OCI-LY3 (cell line): Measurements from ENCODE around the gene PAXX.

Experiments used
- EZH2phosphoT487 ChIP-seq: fragments of 200-600 bp; shearing (Covaris generic); IDR thresholded peaks from 2 replicates; pipeline ENCODE4 v1.6.1; 2018; ENCODE audit warnings: antibody characterized with exemption, mixed run types, low read depth
- TF ChIP-seq, protein P1 (sequence below): fragments of 200-600, 300-600 bp; sonication (generic); IDR thresholded peaks from 2 replicates; pipeline ENCODE4 v1.5.1; 2014; ENCODE audit warnings: antibody characterized with exemption, low read length, low read depth

GRCh38 chr9:137014776-137015539 lies 22.7 kb downstream of the PAXX start:
- TF ChIP-seq, protein P1, sequence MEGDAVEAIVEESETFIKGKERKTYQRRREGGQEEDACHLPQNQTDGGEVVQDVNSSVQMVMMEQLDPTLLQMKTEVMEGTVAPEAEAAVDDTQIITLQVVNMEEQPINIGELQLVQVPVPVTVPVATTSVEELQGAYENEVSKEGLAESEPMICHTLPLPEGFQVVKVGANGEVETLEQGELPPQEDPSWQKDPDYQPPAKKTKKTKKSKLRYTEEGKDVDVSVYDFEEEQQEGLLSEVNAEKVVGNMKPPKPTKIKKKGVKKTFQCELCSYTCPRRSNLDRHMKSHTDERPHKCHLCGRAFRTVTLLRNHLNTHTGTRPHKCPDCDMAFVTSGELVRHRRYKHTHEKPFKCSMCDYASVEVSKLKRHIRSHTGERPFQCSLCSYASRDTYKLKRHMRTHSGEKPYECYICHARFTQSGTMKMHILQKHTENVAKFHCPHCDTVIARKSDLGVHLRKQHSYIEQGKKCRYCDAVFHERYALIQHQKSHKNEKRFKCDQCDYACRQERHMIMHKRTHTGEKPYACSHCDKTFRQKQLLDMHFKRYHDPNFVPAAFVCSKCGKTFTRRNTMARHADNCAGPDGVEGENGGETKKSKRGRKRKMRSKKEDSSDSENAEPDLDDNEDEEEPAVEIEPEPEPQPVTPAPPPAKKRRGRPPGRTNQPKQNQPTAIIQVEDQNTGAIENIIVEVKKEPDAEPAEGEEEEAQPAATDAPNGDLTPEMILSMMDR: no peak
- no peak for TF ChIP-seq EZH2phosphoT487
